Fibroblast of lung (primary cell): ENCODE data around the gene SLC12A6. TPM values are rescaled to one million over a fixed set of nuclear protein-coding genes. Genes with fewer than 3 reads are reported as not detected.
A peak's percentile ranks its signal among the peaks of the same experiment; 100 is the strongest.

Source experiments
- DNase-seq, 2 donors: peaks; one replicate each; pipeline versions ENCODE4 v3.0.0 to v3.0.0-alpha.2; 2010; ENCODE audit warnings: low read depth in 2 of 2
- H2AFZ ChIP-seq: 2 replicates; pipeline ENCODE4 v1.5.1; 2012; ENCODE audit warnings: low read length, control low read depth, inconsistent platforms
- H3K27ac ChIP-seq: 2 replicates; pipeline ENCODE4 v1.5.1; 2011; ENCODE audit warnings: low read length, control low read depth; ENCODE audit not compliant: insufficient read depth
- H3K27me3 ChIP-seq: 2 replicates; pipeline ENCODE4 v1.5.1; 2011; ENCODE audit warnings: mild to moderate bottlenecking, low read length; ENCODE audit not compliant: control insufficient read depth, insufficient read depth
- H3K36me3 ChIP-seq: 2 replicates; pipeline ENCODE4 v1.5.1; 2011; ENCODE audit warnings: low read length; ENCODE audit not compliant: control insufficient read depth, insufficient read depth
- H3K4me1 ChIP-seq: 2 replicates; pipeline ENCODE4 v1.5.1; 2011; ENCODE audit warnings: low read length; ENCODE audit not compliant: control insufficient read depth, insufficient read depth; ENCODE audit errors: extremely low read depth
- H3K4me2 ChIP-seq: 2 replicates; pipeline ENCODE4 v1.5.1; 2011; ENCODE audit warnings: low read length, control low read depth; ENCODE audit not compliant: insufficient read depth; ENCODE audit errors: extremely low read depth
- H3K4me3 ChIP-seq, 4 experiments: fragments of 200-600 bp in 1 of 4; sonication (generic) in 1 of 4; replicated peaks in 1 of 4; 2 replicates each; pipeline ENCODE4 v1.5.1; 2011 to 2016; ENCODE audit warnings: low read length in 4 of 4, low read depth in 3 of 4, mild to moderate bottlenecking in 3 of 4, control low read depth in 2 of 4, inconsistent platforms in 1 of 4, mixed read lengths in 1 of 4; ENCODE audit not compliant: insufficient read depth in 1 of 4; ENCODE audit errors: control extremely low read depth in 1 of 4
- H3K79me2 ChIP-seq: 2 replicates; pipeline ENCODE4 v1.5.1; 2012; ENCODE audit warnings: mild to moderate bottlenecking, low read length, inconsistent platforms; ENCODE audit not compliant: control insufficient read depth, insufficient read depth
- H3K9ac ChIP-seq: 2 replicates; pipeline ENCODE4 v1.5.1; 2011; ENCODE audit warnings: mild to moderate bottlenecking, low read length, control low read depth; ENCODE audit not compliant: insufficient read depth
- H3K9me3 ChIP-seq: 2 replicates; pipeline ENCODE4 v1.5.1; 2012; ENCODE audit warnings: low read depth, low read length; ENCODE audit not compliant: control insufficient read depth, insufficient read depth
- H4K20me1 ChIP-seq: 2 replicates; pipeline ENCODE4 v1.5.1; 2011; ENCODE audit warnings: low read length; ENCODE audit not compliant: control insufficient read depth, insufficient read depth; ENCODE audit errors: extremely low read depth
- EZH2 ChIP-seq: IDR thresholded peaks from 2 replicates; pipeline ENCODE4 v1.5.1; 2012; ENCODE audit warnings: low read length, control low read depth, mild to moderate bottlenecking; ENCODE audit errors: missing control alignments
- polyA plus RNA-seq, 2 donors: library from polyadenylated mRNA; depleted of rRNA in 1 of 2; stranded (reverse) in 1 of 2; unstranded in 1 of 2; fragments of >200 nt; gene quantifications; 2 replicates each; pipeline ENCODE4 v1.2.1, GENCODE V29; 2011 to 2012; ENCODE audit warnings: missing spikeins in 1 of 2
- total RNA-seq: library from RNA; depleted of rRNA; stranded (reverse); fragments of >200 nt; gene quantifications from 2 replicates; pipeline ENCODE4 v1.2.1, GENCODE V29; 2014
- TF ChIP-seq, protein P1 (sequence below), 2 donors: IDR thresholded peaks in 1 of 2; conservative IDR thresholded peaks in 1 of 2; 1 replicate in 1 of 2; 2 replicates in 1 of 2; pipeline ENCODE4 v1.5.1; 2011 to 2012; ENCODE audit warnings: low read length in 2 of 2, control low read depth in 1 of 2, inconsistent platforms in 1 of 2, low read depth in 1 of 2, mild to moderate bottlenecking in 1 of 2

The SLC12A6 gene
- total and polyA plus RNA-seq, 2 donors (not counting 1 experiment from before 2014, with no cell fraction given) = 19.2 to 26.9 TPM

DNA sequence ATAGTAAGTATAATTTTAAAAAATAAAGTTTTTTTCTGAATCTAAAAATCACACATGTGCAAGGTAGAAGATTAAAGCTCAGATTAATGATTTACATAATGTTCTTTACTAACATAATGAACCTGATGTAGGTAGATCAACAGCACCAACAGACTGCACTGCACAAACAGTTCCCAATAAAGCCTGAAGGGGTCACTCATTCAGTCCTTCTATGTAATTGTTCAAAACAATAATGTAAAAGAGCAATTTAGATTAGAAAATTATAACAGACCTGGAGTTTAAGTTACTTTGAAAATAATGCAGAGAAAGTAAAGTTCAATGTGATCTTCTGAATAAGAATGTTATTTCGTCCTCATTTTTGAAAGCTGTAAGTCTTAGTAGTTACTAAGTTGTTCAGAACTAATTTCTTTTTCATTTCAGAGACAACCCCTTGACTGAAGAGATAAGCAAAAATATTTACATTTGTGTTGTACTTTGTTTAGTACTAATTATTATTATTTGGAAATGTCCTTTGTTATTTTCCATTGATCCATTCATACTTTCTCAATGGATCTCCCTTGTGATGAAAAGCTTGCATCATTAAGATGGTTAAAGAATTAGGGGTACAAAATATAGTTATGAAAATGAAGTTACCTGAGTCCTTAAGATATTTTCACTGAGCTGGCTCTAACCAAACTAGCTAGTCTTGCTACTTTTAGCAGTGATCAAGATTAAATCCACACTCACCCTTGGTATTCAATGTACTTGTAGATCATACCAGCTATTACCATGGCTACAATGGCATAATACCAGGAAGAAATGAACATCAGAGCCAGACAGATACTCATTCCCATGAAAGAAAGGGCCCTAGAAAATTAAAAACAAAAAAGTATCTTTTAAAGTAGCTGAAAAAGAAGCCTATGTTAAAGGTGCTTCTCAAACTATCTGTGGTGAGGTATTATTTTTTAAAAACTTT, 95.9 kb downstream of the SLC12A6 start:
- Histone ChIP-seq H3K79me2 (no peaks in the 10 kb centered on the region), H3K4me3 (no peak overlapping the region), H3K9me3 (no peaks in the 10 kb centered on the region), H3K36me3 (no peaks in the 10 kb centered on the region), H3K4me1 (peaks cover 6% of the 10 kb centered on the region), H3K27ac (no peak overlapping the region), H2AFZ (no peak overlapping the region), H4K20me1 (no peaks in the 10 kb centered on the region), H3K27me3 (no peaks in the 10 kb centered on the region), H3K9ac (no peak overlapping the region), H3K4me2 (no peak overlapping the region)
- TF ChIP-seq EZH2 = no peak
- TF ChIP-seq, protein P1, sequence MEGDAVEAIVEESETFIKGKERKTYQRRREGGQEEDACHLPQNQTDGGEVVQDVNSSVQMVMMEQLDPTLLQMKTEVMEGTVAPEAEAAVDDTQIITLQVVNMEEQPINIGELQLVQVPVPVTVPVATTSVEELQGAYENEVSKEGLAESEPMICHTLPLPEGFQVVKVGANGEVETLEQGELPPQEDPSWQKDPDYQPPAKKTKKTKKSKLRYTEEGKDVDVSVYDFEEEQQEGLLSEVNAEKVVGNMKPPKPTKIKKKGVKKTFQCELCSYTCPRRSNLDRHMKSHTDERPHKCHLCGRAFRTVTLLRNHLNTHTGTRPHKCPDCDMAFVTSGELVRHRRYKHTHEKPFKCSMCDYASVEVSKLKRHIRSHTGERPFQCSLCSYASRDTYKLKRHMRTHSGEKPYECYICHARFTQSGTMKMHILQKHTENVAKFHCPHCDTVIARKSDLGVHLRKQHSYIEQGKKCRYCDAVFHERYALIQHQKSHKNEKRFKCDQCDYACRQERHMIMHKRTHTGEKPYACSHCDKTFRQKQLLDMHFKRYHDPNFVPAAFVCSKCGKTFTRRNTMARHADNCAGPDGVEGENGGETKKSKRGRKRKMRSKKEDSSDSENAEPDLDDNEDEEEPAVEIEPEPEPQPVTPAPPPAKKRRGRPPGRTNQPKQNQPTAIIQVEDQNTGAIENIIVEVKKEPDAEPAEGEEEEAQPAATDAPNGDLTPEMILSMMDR (conservative IDR thresholded peaks at IDR 0.05 in 1 of 2, IDR thresholded peaks at IDR 0.05 in 1 of 2; ENCODE audit: low read depth in 1 of 2, low read length in 2 of 2) = peak; percentile 72 to 80
- DNase-seq = peak; percentile 37 to 65

DNA sequence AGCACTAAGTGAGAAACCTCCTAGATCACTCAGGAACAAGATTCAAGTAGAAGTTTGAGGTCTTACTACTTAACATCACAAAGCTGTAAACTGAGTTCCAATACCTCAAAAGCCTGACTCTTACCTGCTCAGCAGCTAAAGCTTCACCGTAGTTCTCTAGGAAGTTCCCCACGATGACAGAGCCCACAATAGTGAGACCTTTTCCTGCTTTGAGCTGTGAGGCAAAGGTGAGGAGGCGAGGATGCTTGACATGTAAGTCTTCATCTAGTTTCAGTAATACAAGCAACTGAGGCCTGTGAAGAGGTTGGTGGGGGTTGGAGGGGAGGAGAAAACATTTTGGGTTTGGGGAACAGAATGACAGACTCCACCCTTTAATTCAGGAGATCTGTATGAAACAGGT, 97.0 kb downstream of the SLC12A6 start:
- Histone ChIP-seq H3K27me3 (no peaks in the 10 kb centered on the region), H2AFZ (no peak overlapping the region), H4K20me1 (no peaks in the 10 kb centered on the region), H3K4me3 (no peak overlapping the region), H3K36me3 (no peaks in the 10 kb centered on the region), H3K4me2 (no peak overlapping the region), H3K79me2 (no peaks in the 10 kb centered on the region), H3K9ac (no peak overlapping the region), H3K9me3 (no peaks in the 10 kb centered on the region), H3K4me1 (peaks cover 6% of the 10 kb centered on the region), H3K27ac (no peak overlapping the region)
- no peak for DNase-seq
- TF ChIP-seq, protein P1 (conservative IDR thresholded peaks at IDR 0.05 in 1 of 2, IDR thresholded peaks at IDR 0.05 in 1 of 2; ENCODE audit: low read depth in 1 of 2, low read length in 2 of 2) = no peak
- no peak for TF ChIP-seq EZH2

DNA sequence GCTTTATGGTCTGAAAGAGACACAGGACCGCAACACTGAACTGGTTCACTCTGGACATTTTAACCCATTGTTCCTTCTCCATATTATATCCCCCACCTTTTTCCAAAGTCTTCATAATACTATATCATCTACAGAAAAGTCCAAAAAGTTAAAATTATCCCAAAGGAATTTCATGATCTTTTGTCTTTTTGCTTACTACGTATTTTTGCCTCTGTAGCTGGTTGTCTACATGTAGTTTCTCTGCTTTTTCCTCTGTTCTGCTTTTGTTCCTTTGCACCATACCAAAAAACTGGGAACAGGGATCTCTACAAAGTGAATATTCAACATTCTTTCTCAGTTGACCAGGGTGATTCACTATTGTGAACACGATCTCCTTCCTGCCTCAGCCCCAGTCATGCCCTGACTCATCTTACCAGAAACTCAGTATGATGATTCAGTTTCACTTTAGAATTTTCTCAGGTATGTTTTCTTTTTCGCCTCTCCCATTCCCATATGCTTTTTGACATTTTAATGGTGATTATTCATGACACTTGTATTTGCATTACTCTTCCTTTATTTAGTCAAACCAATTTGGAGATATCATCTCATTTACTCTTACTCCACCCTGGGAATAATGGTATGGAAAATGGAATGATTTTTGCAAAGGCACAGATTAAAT, 98.3 kb downstream of the SLC12A6 start:
- Histone ChIP-seq H3K4me1 (peaks cover 6% of the 10 kb centered on the region), H3K27ac (peak overlapping the region; percentile 84), H3K9me3 (no peaks in the 10 kb centered on the region), H3K79me2 (no peaks in the 10 kb centered on the region), H3K36me3 (peaks cover 2% of the 10 kb centered on the region), H3K9ac (no peak overlapping the region), H3K4me2 (peak overlapping the region; percentile 81), H3K27me3 (no peaks in the 10 kb centered on the region), H2AFZ (no peak overlapping the region), H4K20me1 (no peaks in the 10 kb centered on the region), H3K4me3 (peak overlapping the region in 2 of 4 experiments; percentile 29 to 35)
- peak; percentile 74 to 93 for DNase-seq
- TF ChIP-seq, protein P1 (conservative IDR thresholded peaks at IDR 0.05 in 1 of 2, IDR thresholded peaks at IDR 0.05 in 1 of 2; ENCODE audit: low read depth in 1 of 2, low read length in 2 of 2) = no peak
- no peak for TF ChIP-seq EZH2
